Esophagus (tissue), 2 donors: ENCODE measurements around the gene C3orf70. TPM values are rescaled to one million over a fixed set of nuclear protein-coding genes. Genes with fewer than 3 reads are reported as not detected.
"Not testable (repeated sequence)": the region's sequence is repeated elsewhere in the genome, so short reads cannot be mapped to it uniquely, and the experiment has no call there.

Experiments
- H3K27ac ChIP-seq, 2 donors: one replicate each; pipeline ENCODE4 v1.5.1; 2013; ENCODE audit warnings: low read depth in 2 of 2, mild to moderate bottlenecking in 2 of 2, inconsistent platforms in 1 of 2, low read length in 1 of 2, moderate library complexity in 1 of 2
- H3K27me3 ChIP-seq, 2 donors: one replicate each; pipeline ENCODE4 v1.6.1; 2013; ENCODE audit warnings: low read length in 2 of 2, control low read depth in 1 of 2, mild to moderate bottlenecking in 1 of 2; ENCODE audit not compliant: insufficient read depth in 2 of 2, control insufficient read depth in 1 of 2
- H3K36me3 ChIP-seq, 2 donors: one replicate each; pipeline ENCODE4 v1.6.1; 2013; ENCODE audit warnings: low read length in 1 of 2; ENCODE audit not compliant: control insufficient read depth in 2 of 2, insufficient read depth in 2 of 2
- H3K4me1 ChIP-seq, 2 donors: one replicate each; pipeline ENCODE4 v1.6.1; 2013; ENCODE audit warnings: low read length in 1 of 2; ENCODE audit not compliant: control insufficient read depth in 2 of 2, insufficient read depth in 2 of 2
- H3K4me3 ChIP-seq, 2 donors: one replicate each; pipeline ENCODE4 v1.5.1; 2013; ENCODE audit warnings: low read length in 2 of 2, mild to moderate bottlenecking in 2 of 2, low read depth in 1 of 2, moderate library complexity in 1 of 2
- H3K9me3 ChIP-seq, 2 donors: one replicate each; pipeline ENCODE4 v1.6.1; 2013; ENCODE audit warnings: mild to moderate bottlenecking in 2 of 2, low read depth in 1 of 2, low read length in 1 of 2, moderate library complexity in 1 of 2; ENCODE audit not compliant: control insufficient read depth in 2 of 2, insufficient read depth in 1 of 2
- WGBS, 2 donors: extraction: QIAGEN DNeasy Blood & Tissue Kit; methylation state at CpG; one replicate each; pipeline ENCODE4 v1.1.7; 2013; 5-methylcytosine and 5-hydroxymethylcytosine counted together
- polyA plus RNA-seq, 2 donors: library from polyadenylated mRNA; stranded (reverse); fragments of 200-250 nt; gene quantifications; one replicate each; pipeline ENCODE4 v1.2.3, GENCODE V29; 2013
- donor health status: healthy with polysubstance abuse.
- donor health status: Bipolar disorder and iron deficiency.

The C3orf70 gene
- polyA plus RNA-seq, 2 donors = 0.49 to 1.5 TPM

GRCh38 chr3:185131602-185132256 lies 21.1 kb downstream of the C3orf70 start:
- Histone ChIP-seq H3K9me3 (no peaks in the 10 kb centered on the region), H3K4me3 (no peak overlapping the region), H3K27ac (no peak overlapping the region), H3K4me1 (no peaks in the 10 kb centered on the region), H3K27me3 (no peaks in the 10 kb centered on the region), H3K36me3 (no peaks in the 10 kb centered on the region)
- WGBS, 2 donors = 62 to 69% methylated on average over 2 of the region's 2 CpGs

GRCh38 chr3:185129083-185129482 lies 23.8 kb downstream of the C3orf70 start:
- H3K27ac ChIP-seq = no peak overlapping the region
- no peaks in the 10 kb centered on the region for H3K36me3 ChIP-seq
- H3K9me3 ChIP-seq = no peaks in the 10 kb centered on the region
- 90 to 96% methylated on average over 2 of the region's 2 CpGs for WGBS, 2 donors
- H3K4me3 ChIP-seq = no peak overlapping the region
- no peaks in the 10 kb centered on the region for H3K27me3 ChIP-seq
- H3K4me1 ChIP-seq = no peaks in the 10 kb centered on the region

GRCh38 chr3:185126201-185126600 lies 26.7 kb downstream of the C3orf70 start:
- Histone ChIP-seq H3K4me3 (no peak overlapping the region), H3K36me3 (no peaks in the 10 kb centered on the region), H3K4me1 (no peaks in the 10 kb centered on the region), H3K27me3 (no peaks in the 10 kb centered on the region), H3K27ac (no peak overlapping the region), H3K9me3 (no peaks in the 10 kb centered on the region)
- 77 to 91% methylated on average over 3 of the region's 3 CpGs for whole genome bisulfite sequencing, 2 donors

GRCh38 chr3:185120126-185120525 lies 32.7 kb downstream of the C3orf70 start:
- 89 to 93% methylated on average over 3 of the region's 3 CpGs for WGBS, 2 donors
- no peaks in the 10 kb centered on the region for H3K27me3 ChIP-seq
- H3K4me1 ChIP-seq = no peaks in the 10 kb centered on the region
- H3K4me3 ChIP-seq = no peak overlapping the region
- no peaks in the 10 kb centered on the region for H3K9me3 ChIP-seq
- H3K27ac ChIP-seq = no peak overlapping the region
- H3K36me3 ChIP-seq = no peaks in the 10 kb centered on the region

GRCh38 chr3:185115371-185115770 lies 37.5 kb downstream of the C3orf70 start:
- Histone ChIP-seq H3K4me3 (no peak overlapping the region), H3K4me1 (no peaks in the 10 kb centered on the region), H3K27me3 (no peaks in the 10 kb centered on the region), H3K27ac (no peak overlapping the region), H3K9me3 (no peaks in the 10 kb centered on the region), H3K36me3 (no peaks in the 10 kb centered on the region)

GRCh38 chr3:185114756-185115155 lies 38.1 kb downstream of the C3orf70 start:
- WGBS, 2 donors = 45 to 64% methylated on average over 4 of the region's 4 CpGs
- Histone ChIP-seq H3K27ac (no peak overlapping the region), H3K9me3 (no peaks in the 10 kb centered on the region), H3K36me3 (no peaks in the 10 kb centered on the region), H3K27me3 (no peaks in the 10 kb centered on the region), H3K4me1 (no peaks in the 10 kb centered on the region), H3K4me3 (no peak overlapping the region)

- 83 to 88% methylated on average over 5 of the region's 5 CpGs for WGBS, 2 donors
- Histone ChIP-seq H3K9me3 (no peaks in the 10 kb centered on the region), H3K27me3 (no peaks in the 10 kb centered on the region), H3K36me3 (no peaks in the 10 kb centered on the region), H3K27ac (no peak overlapping the region), H3K4me1 (no peaks in the 10 kb centered on the region), H3K4me3 (no peak overlapping the region)
Observed at GRCh38 chr3:185112186-185112585, 40.7 kb downstream of the C3orf70 start.

GRCh38 chr3:185109012-185109411 lies 43.8 kb downstream of the C3orf70 start:
- H3K4me3 ChIP-seq, H3K27ac ChIP-seq, H3K27me3 ChIP-seq, H3K36me3 ChIP-seq, H3K9me3 ChIP-seq, H3K4me1 ChIP-seq: not testable (repeated sequence)
- WGBS, 2 donors = 86% methylated on average over 2 of the region's 2 CpGs

GRCh38 chr3:185106256-185106890 lies 46.5 kb downstream of the C3orf70 start:
- H3K4me3 ChIP-seq, H3K27me3 ChIP-seq, H3K36me3 ChIP-seq, H3K27ac ChIP-seq, H3K9me3 ChIP-seq, H3K4me1 ChIP-seq: not testable (repeated sequence)
- 58 to 66% methylated on average over 9 of the region's 9 CpGs for WGBS, 2 donors
